ENCODE results near the gene NEDD8.
"Not testable (repeated sequence)": the region's sequence is repeated elsewhere in the genome, so short reads cannot be mapped to it uniquely, and the experiment has no call there.

Gene NEDD8

DNA sequence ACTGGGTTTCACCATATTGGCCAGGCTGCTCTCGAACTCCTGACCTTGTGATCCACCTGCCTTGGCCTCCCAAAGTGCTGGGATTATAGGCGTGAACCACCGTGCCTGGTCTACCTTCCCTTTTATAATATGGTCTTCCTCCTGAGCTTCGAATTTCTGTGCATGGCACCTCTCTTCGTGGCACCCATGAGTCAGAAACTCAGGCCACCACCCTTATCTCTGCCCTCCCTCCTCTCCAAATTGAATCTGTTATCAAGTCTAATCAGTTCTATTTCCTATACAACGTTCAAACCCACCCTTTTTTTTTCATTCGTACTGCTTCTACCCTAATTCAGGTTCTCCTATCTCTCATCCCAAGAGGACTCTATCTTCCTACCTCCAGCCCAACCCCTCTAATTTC, 15.3 kb upstream of the NEDD8 start:
- DNase-seq (ENCODE audit: low read depth), result no peak

DNA sequence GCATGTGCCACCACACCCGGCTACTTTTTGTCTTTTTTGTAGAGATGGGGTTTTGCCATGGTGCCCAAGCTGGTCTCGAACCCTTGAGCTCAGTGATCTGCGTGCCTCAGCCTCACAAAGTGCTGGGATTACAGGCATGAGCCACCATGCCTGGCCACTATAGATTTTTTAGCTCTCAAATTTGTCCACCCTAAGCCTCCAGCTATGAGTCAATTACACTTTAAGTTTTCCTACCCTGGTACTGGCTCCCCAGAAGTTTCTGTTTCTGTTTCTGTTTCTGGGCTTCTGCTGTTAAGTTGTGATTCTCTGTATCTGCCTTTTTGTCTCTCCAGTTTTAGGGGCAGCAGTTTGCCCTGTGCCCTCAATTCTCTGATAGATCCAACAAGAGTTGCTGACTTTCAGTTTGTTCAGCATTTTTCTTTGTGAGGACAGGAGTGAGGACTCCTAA, 14.6 kb upstream of the NEDD8 start:
- no peak for DNase-seq (ENCODE audit: low read depth)

DNA sequence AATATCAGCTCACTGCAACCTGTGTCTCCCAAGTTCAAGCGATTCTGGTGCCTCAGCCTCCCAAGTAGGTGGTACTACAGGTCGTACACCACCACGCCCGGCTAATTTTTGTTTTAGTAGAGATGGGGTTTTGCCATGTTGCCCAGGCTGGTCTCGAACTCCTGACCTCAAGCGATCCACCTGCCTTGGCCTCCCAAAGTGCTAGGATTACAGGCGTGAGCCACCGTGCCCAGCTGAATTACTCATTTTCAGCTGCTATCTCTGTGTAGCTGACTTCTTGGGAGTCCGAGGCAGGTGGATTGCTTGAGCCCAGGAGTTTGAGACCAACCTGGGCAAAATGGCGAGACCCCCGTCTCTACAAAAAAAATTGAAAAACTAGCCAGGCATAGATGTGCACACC, 13.2 kb upstream of the NEDD8 start:
- not testable (repeated sequence) for DNase-seq (ENCODE audit: low read depth)

DNA sequence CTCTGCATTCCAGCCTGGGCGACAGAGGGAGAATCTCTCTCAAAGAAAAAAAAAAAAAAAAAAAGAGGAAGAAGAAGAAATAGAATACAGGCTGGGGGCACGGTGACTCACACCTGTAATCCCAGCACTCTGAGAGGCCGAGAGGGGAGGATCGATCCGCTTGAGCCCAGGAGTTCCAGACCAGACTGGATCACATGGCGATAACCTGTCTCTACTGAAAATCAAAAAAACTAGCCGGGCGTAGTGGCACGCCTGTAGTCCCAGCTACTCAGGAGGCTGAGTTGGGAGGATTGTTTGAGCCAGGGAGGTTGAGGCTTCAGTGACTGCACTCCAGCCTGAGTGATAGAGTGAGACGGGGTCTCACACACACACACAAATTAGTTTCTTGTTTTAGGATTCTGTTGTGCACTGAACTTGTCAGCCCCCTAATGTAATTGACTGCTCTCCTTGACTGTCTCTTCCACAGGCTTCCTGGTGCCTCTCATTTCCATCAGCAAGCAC, 11.2 kb upstream of the NEDD8 start:
- DNase-seq (ENCODE audit: low read depth), result no peak

DNA sequence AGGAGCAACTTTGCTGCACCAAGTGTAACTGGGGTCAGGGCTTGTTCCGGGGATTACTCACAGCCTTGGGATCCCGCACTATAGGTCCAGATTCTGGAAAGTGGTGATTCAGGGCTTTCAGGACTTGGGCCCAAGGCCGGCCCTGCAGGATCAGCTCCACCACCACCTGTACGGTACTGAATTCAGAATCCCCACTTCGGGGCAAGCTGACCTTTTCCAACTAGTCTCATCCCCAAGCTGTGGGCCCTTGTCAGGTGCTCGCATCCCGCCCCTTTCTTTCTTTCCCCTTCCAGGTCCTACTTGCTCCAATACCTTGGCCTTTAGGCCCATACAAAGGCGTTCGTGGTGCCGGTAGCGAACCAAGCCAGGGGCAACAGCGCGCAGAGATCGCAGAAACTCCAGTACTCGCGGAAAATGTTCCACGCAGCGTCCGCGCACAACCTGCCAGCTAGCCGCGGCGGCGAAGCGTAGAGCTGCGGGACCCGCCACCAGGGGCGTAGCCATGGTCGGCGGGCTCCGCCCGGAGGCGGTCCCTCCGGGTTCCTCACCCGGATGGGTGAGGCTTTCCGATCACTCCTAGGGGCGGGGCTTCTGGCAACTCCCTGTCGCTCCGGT, 9.8 kb upstream of the NEDD8 start:
- peak; percentile 89 for DNase-seq (ENCODE audit: low read depth)

DNA sequence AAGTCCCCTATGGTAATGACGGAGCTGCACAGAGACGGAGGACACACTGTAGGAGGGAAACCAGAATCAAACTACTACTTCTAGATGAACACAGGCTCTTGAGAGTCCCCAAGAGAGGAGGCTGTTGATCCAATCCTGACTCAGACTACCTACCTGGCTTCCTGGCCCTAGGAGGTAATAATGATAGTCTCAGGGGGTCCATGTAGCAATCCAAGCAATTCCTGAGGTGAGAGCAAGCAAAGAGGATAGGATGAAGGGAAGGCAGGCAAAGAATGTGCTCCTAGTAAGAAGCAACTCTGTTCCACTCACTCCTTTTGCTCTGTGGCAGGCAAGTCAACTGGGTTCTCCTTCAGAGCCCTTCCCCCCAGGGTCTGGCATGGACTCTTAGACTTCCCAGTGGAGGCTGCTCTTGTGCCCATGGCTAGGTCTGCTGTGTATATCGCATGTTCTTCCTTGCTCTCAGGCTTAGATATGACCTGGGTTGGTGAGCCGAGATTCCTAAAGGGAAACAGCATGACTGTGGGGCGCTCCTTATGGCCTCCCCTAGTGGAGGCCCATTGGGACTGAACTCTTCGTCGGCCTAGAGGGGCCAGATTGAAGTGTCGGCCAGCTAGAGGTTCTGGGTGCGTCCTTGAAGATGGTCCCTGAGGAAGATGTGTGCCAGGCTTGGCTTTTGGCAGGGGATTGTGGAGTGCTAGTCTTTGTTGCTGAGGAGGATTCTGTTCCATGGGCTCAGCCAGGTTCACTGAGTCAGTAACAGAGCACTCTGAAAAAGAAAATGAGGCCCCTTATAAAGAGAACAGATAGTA, 8.1 kb upstream of the NEDD8 start:
- DNase-seq (ENCODE audit: low read depth), result no peak

DNA sequence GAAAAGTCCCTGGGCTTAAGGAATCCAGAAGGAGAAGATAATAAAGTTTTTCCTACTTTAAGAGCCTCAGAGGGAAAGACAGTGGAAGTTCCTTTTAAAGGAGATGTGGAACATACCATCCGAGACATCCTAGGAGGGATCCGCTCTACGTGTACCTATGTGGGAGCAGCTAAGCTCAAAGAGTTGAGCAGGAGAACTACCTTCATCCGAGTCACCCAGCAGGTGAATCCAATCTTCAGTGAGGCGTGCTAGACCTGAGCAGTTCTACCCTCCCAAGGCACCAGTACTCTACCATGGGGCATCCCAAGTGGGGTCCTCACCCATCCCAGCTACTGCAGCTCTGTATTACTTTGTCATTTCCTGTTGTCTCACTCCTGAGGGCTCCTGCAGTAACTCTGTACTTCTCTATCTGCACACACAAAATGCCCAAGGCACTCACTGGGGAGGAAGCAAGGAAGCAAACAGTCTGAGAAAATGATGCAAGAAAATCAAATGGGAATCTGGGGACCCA, 6.4 kb upstream of the NEDD8 start:
- no peak for DNase-seq (ENCODE audit: low read depth)

DNA sequence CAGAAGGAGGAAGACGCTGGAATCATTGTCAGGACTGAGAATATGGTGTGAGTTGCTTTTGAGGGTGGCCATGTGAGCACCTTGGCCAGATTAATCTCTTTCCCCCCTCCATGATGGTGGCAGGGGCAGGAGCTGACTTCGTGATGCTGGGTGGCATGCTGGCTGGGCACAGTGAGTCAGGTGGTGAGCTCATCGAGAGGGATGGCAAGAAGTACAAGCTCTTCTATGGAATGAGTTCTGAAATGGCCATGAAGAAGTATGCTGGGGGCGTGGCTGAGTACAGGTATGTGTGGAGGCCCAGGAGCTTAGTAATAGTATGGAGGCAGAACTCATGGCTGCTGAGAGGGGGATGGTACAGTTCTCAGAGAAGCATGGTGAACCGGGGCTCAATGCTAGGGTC, 6.0 kb upstream of the NEDD8 start:
- DNase-seq (ENCODE audit: low read depth), result no peak

DNA sequence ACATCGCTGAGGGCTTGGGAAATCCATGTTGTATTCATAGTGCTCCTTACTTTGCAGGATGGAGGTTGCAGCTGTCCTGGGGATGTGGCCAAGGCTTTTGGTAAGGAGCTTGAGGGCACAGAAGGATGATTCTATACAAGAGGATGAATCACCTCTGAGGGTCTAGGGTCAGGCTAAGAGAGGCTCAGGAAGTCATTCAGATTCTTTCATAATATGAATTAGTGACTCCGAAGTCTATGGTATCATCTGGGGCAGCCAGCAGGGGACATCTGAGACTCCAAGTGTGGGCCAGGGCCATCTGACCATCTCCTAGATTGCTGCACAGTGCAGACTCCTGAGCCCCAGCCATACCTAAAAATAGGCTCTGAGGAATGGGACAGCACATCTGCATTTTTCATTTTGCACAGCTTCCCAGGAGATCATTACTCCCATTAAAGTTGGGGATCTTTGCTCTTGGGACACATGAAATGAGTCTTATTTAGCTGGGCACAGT, 5.3 kb upstream of the NEDD8 start:
- DNase-seq (ENCODE audit: low read depth), result peak; percentile 71

DNA sequence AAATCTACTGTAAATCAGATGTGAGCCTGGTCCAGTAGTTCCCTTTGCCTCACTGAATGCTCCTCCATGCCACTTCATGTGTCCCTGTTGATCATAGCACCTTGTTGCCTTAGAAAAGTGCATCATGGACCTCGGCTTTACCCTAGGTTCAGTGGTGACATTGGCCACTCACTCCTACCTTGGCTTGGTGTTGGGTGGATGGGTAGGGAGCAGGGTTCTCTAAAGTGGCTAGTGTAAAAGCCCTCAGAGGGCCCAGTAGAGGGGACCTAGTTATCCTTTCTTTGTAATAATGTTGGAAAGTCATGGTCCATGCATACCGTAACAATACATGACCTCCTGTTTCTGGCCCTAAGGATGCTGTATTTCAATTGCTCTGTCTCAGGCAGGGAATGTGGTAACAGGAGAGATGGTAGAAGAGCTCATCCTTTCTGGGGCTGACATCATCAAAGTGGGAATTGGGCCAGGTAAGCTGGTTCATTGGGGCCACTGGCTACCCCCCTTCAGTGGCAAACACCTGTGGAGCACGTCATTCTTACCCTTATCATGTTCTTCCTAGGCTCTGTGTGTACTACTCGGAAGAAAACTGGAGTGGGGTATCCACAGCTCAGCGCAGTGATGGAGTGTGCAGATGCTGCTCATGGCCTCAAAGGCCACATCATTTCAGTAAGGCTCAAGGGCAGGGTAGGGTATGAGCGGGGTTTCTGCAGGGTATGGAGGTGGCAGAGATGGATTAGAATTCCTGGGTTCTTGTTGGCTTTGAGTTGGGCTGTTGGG, 4.7 kb upstream of the NEDD8 start:
- DNase-seq (ENCODE audit: low read depth), result no peak

DNA sequence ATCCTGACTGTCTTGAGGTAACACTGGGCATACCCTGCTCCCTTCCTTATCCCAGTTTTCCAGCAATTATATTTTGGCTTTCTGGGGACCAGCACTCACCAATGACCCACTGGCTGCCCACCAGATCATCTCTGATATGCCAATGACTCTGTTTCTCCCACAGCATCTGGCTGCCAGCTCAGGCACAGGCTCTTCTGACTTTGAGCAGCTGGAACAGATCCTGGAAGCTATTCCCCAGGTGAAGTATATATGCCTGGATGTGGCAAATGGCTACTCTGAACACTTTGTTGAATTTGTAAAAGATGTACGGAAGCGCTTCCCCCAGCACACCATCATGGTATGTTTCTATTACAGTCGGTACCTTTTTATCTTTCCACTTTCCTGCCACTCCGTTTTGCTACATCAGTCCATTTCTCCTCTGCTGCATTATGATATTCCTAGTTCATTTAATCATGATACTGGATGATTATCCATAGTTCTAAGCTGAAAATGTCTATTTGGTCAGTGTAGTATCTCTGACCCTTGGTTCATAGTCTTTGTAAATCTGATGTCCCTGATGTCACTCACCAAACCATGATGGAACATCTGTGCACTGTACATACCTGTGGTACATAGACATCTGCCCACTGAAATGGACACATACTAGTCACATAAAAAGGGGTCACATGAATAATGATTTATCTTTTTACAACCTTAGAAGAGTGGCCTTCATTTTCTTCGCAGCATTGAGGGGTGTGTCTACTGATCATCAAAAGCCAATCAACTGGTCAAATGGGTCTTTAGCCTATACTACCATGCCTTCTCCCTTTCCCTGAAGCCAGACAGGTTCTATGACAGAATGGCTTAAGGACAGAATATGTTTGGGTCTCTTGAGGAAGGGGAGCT, 3.9 kb upstream of the NEDD8 start:
- no peak for DNase-seq (ENCODE audit: low read depth)

DNA sequence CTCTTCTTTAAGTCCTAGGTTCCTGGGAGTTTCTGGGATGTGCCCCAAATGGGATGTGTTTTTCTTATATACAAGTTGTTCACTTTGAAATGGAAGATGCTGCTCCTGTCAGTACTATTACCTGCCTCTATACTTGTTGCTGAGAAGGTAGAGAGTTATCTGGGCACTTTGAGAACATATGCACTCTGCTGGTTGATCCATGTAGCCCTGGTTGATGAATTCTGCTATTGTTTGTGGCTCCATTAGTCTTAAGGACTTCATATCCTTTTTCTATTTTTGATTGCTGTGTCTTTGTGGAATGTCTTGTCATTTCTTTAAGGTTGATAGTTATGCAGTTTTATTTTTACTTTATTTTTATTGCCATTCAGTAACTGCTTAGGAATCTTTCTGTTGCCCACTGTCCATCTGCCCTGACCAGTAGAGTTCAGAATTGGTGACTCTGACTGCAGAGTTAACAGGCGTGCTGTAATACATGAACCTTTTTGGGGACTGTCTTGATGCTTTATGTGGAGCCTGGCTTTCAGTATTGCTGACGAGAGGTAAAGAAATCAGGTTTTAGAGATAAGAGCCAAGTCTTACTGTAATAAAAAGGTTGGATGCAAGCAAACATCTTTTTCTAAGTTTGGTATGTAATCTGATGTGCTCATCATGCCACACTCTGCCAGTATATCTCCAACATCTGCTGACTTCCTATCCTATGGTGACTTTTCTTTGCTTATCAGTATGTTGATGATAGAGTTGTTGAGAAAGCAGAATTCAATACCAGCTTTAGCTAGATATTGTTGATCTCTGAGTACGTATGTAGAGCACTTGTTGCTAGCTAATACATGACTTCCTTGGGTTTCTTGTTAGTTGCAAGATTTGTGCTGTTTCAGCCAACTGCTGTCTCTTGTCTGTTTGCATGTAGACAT, 2.2 kb upstream of the NEDD8 start:
- DNase-seq (ENCODE audit: low read depth), result no peak

DNA sequence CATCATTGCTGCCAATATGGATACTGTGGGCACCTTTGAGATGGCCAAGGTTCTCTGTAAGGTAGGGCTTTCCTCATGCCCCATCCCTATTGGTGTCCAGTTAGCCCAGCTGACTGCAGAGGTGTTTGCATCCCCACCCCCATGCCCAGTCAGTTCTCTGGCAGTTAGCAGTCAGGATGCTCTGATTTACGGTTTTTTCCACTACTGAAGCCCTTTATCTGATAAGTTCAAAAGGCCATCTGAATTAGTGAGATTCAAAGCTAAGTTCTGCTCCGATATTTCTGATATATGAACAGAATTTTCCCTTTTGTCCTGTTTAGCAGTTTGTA, 1.3 kb upstream of the NEDD8 start:
- DNase-seq (ENCODE audit: low read depth), result no peak

DNA sequence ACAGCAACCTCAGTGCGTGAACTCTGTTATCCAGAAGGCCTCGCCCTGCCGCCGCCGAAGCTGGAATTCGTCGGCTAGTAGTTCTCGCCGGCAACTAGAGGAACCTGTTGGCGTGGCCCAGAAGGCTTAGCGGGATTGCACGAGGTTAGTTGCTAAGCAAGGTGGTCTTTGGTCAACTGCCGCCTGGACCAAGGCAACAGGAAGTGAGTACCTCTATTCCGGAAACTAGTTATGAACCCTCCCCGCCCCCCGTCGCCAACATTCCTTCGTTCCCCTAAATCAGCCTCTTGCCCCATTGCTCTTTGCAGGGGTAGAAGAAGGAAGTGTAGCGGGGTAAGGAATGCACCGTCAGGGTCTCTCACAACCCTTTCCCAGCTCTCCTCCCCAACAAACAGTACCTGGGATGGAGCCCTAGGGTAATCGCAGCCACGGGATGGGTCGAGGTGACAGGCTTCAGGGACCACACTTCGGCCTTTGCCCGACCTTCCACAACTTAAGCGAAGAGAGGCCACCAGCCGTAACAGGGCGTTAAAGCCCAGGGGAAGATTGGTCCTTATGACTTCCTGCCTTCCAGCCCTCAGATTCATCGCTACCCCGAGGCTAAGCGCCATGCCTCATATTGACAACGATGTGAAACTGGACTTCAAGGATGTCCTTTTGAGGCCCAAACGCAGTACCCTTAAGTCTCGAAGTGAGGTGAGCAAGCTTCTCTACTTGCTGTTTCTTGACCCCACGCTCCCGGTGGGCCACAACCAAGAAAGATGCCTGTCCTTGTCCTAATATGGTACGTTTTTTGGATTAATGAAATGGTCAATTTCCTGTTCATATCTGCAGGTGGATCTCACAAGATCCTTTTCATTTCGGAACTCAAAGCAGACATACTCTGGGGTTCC, 724 bp upstream of the NEDD8 start, which contains the start of gene GMPR2:
Gene GMPR2, plus strand, starts transcription at position 285 of the 893 bp plus-strand sequence. Its CDS starts 325 bp downstream, at position 610.
- DNase-seq (ENCODE audit: low read depth), result no peak

DNA sequence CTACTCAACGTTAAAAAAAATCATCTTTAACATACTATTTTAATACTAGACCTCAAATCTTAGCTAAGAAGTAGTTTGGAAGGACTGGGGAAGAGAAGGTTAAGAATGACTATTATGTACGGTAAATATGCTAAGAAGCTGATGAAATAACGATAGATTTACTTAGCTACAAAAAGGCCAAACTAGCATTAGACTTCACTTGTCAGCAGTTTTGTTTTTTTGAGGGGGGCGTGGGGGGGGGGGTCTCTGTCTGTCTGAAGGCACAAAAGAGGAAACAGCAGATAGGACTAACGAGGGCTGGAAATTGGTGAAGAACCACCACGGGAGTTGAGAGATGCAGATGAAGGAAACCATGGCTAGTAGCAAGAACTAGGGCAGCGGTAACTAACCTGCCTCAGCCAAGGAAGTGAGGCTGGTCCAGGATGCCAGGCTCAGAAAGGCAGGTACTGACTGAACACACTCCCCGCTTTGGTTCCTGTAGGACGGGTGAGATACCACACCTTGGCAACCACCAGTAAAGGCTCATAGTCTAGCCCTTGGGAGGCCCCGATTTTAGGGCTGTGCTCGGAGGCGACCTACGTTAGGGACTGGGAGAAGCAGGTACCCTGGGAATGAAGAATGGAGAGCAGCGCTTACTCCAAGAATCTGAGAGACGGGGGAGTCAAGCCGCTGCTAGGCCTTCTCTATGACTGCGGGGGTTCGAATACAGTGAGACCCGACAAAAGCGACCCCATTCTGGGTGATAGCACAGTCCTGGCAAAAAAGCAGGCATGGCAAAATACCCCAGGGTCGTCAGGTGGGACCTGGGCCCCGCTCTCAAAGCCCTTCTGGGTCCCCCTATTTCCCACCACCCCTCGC, 675 bp downstream of the NEDD8 start:
- DNase-seq (ENCODE audit: low read depth), result no peak

DNA sequence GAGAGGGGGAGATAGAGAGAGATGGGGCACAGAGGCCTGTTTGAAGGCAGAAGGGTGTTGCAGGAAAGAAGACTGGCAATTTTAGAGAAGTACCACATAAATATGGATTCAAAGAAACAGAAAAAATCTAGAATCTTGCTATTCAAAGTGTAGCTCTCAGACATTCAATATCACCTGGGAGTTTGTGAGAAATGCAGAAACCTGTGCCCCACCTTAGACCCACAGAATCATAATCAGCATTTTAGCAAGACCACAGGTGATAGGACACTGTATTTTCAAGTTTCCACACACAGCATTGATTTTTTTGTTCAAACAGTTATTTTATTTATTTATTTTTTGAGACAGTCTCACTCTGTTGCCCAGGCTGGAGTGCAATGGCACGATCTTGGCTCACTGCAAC, 3.3 kb downstream of the NEDD8 start:
- no peak for DNase-seq (ENCODE audit: low read depth)

DNA sequence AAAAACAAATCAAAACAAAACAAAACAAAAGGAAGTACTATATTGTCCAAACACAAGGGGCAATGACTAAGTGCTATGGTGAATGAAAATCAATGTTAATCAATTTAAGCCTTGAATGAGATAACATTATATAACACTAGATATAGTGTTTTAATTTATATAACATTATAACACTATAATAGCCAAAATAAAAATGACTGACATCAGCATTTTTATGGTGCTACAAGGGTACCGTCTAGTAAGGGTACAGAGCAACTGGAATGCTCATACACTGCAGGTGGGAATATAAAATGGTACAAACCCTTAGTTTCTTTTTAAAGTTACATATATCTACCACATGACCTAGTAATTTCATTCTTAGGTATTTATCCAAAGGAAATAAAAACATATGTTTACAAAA, 5.7 kb downstream of the NEDD8 start:
- DNase-seq (ENCODE audit: low read depth), result no peak

DNA sequence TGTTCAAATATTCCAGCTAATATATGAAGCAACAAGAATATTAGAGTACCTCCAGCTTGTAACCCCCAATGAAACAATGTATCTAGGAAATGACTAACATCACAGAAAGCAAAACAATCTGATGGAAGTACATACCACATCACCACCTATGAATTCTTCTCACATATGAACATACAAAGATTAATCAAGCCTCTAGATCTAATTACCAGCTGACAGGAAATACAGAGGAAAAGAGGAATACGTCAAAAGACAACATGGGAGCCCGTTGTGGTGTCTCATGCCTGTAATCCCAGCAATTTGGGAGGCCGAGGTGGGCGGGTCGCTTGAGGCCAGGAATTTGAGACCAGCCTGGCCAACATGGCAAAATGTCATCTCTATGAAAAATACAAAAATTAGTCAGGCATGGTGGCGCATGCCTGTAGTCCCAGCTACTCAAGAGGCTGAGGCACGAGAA, 7.5 kb downstream of the NEDD8 start:
- DNase-seq (ENCODE audit: low read depth), result peak; percentile 41
